ENCODE measurements around the gene EXT2.

EXT2 gene

DNA sequence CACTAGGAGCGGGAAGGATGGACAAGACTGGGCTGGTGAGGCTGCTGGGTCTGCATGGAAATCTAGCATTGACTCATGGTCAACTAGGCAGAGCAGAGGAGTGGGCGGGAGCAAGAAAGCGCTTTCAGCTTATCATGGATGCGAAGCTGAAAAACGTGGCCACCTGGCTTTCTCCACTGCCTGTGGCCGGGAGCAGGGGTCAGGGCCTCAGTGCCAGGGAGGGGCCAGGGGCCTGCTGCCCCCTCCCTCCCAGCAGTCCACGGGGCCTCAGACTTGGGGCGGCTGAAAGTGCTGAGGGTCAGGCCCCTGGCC, 168.9 kb downstream of the EXT2 start:
- no peak overlapping the region for H3K4me3 ChIP-seq (ENCODE audit: low read depth, low read length)
- TF ChIP-seq, protein P1, sequence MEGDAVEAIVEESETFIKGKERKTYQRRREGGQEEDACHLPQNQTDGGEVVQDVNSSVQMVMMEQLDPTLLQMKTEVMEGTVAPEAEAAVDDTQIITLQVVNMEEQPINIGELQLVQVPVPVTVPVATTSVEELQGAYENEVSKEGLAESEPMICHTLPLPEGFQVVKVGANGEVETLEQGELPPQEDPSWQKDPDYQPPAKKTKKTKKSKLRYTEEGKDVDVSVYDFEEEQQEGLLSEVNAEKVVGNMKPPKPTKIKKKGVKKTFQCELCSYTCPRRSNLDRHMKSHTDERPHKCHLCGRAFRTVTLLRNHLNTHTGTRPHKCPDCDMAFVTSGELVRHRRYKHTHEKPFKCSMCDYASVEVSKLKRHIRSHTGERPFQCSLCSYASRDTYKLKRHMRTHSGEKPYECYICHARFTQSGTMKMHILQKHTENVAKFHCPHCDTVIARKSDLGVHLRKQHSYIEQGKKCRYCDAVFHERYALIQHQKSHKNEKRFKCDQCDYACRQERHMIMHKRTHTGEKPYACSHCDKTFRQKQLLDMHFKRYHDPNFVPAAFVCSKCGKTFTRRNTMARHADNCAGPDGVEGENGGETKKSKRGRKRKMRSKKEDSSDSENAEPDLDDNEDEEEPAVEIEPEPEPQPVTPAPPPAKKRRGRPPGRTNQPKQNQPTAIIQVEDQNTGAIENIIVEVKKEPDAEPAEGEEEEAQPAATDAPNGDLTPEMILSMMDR (conservative IDR thresholded peaks at IDR 0.05; ENCODE audit: low read depth, low read length): no peak

DNA sequence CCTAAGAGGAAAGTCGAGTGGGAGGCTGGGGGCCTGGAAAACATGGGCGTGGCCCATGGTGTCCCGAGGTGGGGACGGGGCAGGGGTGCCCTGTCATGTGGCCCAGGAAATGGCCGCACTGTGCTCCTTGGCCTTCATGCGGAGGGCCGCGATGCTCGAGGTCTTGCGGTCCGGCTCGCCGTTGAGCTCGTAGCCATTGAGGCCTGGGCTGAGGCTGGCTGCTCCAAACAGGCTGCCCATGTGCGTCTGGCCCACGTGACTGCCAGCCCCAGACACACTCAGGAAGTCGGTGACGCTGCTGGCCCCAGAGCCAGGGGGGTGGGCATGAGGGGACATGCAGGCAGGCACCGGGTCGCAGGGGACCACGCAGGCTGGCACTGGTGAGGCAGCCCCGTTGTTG, 169.3 kb downstream of the EXT2 start:
- no peak for DNase-seq (ENCODE audit: low read depth)
- TF ChIP-seq, protein P1 (conservative IDR thresholded peaks at IDR 0.05; ENCODE audit: low read depth, low read length): no peak
- no peak overlapping the region for H3K4me3 ChIP-seq (ENCODE audit: low read depth, low read length)

More for the DNA sequence above, 168.9 kb downstream of the EXT2 start:
- no peak for DNase-seq (ENCODE audit: low read depth)

GRCh38 chr11:44266056-44266780, 170.7 kb downstream of the EXT2 start:
- TF ChIP-seq, protein P1 (conservative IDR thresholded peaks at IDR 0.05; ENCODE audit: low read depth, low read length): no peak
- no peak overlapping the region for H3K4me3 ChIP-seq (ENCODE audit: low read depth, low read length)
- no peak for DNase-seq (ENCODE audit: low read depth)

- TF ChIP-seq, protein P1 (conservative IDR thresholded peaks at IDR 0.05; ENCODE audit: low read depth, low read length): no peak
- DNase-seq (ENCODE audit: low read depth): no peak
- H3K4me3 ChIP-seq (ENCODE audit: low read depth, low read length): no peak overlapping the region
Observed at GRCh38 chr11:44267006-44267749, 171.7 kb downstream of the EXT2 start.

DNA sequence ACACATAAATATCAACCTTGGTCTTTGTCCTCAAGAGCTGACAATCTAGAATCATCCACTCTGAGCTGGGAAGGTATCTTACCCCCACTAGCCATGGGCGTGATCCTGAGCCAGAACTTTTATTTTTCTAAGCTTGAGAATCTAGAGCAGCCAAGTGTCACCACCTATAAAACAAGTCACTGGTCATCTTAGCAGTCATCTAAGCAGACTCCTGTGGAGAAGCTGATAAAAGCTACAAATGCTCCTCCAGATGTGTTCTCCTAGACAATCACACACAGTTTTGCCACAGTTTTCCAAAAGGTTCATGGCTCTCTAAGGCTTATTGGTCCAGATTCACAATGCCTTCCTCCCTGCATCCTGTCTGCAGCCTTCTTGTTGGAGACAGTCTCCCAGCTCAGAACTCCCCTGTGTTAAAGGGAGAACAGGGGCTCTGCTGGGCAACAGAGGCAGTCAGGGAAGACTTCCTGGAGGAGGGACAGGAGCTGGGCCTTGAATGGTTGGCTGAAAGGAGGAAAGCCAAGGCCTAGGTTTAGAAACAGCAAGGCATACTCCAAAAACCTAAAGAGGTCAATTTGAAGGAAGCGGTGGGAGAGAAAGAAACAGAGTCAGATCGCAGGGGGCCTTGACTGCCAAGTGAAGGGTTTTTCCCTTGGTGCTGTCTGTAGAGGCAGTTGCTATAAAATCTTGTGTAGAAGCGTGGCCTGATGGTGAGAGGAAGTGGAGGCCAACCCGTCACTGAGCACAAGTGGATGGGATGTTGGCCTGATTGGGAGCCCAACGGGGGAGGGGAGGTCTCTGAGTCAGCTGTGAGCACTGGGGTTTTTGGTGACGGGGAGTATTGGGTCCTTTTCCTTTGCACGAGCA, 172.5 kb downstream of the EXT2 start:
- no peak overlapping the region for H3K4me3 ChIP-seq (ENCODE audit: low read depth, low read length)
- TF ChIP-seq, protein P1 (conservative IDR thresholded peaks at IDR 0.05; ENCODE audit: low read depth, low read length): no peak
- DNase-seq (ENCODE audit: low read depth): no peak

DNA sequence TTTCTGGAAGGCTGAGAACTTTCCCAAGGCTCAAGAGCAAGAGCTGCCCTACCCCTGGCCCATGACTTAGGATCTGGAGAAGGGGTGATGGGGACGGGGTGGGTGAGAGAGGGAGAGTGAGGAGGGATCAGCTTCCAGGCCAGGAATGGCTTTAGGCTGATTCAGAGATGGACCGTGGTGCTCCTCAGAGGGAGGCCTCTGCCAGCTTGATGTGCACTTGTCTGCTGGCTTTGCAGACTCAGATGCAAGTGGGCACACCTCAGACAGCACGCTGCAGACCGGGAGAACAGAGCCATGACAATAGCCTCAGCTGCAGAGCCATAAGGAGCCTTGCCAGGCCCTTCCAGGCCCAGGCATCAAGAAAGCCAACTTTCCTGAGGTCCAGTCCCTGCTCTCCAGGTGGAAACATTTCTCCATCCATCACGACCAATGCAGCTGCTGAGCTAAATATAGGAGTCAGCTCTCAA, 173.2 kb downstream of the EXT2 start:
- no peak for DNase-seq (ENCODE audit: low read depth)
- no peak overlapping the region for H3K4me3 ChIP-seq (ENCODE audit: low read depth, low read length)
- TF ChIP-seq, protein P1 (conservative IDR thresholded peaks at IDR 0.05; ENCODE audit: low read depth, low read length): no peak

Data from choroid plexus epithelial cell (primary cell).